WI38 (cell line): ENCODE results near the gene SNX30.

Experiments used
- H3K4me3 ChIP-seq: 2 replicates; pipeline ENCODE4 v1.5.1; 2011; ENCODE audit warnings: low read depth, mild to moderate bottlenecking, control low read depth, low read length
- TF ChIP-seq, protein P1 (sequence below): IDR thresholded peaks from 2 replicates; pipeline ENCODE4 v1.5.1; 2012; ENCODE audit warnings: low read depth, mild to moderate bottlenecking, control low read depth, low read length

The SNX30 gene

DNA sequence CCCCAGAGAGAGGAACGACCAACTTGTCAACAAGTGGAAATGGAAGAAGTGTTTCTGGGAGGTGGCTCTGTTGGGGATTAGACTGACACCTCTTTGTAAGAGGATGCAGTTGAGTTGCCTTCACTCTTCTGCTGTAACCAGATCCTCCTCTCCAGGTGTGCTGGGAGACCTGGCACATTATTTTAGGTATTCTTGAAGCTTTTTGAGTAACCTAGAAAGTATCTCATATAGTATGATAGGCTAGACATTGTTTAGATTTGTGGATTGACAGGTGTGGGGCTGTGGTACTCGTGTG is 21.6 kb downstream of the SNX30 start:
- TF ChIP-seq, protein P1, sequence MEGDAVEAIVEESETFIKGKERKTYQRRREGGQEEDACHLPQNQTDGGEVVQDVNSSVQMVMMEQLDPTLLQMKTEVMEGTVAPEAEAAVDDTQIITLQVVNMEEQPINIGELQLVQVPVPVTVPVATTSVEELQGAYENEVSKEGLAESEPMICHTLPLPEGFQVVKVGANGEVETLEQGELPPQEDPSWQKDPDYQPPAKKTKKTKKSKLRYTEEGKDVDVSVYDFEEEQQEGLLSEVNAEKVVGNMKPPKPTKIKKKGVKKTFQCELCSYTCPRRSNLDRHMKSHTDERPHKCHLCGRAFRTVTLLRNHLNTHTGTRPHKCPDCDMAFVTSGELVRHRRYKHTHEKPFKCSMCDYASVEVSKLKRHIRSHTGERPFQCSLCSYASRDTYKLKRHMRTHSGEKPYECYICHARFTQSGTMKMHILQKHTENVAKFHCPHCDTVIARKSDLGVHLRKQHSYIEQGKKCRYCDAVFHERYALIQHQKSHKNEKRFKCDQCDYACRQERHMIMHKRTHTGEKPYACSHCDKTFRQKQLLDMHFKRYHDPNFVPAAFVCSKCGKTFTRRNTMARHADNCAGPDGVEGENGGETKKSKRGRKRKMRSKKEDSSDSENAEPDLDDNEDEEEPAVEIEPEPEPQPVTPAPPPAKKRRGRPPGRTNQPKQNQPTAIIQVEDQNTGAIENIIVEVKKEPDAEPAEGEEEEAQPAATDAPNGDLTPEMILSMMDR, result no peak
- no peak overlapping the region for H3K4me3 ChIP-seq

DNA sequence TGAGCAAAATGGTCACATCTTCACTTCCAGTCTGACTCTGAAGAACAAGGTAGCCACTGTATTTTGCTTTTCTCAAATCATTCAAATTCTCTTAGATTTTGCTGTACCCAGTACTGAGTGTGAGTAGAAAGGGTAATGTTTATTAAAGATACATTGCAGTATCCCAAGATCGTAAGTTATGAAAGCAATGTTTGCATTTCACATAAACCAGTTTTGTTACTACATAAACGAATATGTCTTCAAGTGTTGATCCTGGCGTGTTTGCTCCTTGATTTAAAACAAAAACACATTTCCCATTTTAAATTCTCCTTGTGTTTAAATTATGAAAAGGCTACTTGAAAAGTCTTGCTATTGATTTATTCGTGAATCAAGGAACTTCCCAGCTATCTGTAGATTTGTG is 22.0 kb downstream of the SNX30 start:
- no peak overlapping the region for H3K4me3 ChIP-seq
- TF ChIP-seq, protein P1, result no peak

- TF ChIP-seq, protein P1, result no peak
- H3K4me3 ChIP-seq, result no peak overlapping the region
Observed at GRCh38 chr9:112774006-112774996, 23.7 kb downstream of the SNX30 start.

DNA sequence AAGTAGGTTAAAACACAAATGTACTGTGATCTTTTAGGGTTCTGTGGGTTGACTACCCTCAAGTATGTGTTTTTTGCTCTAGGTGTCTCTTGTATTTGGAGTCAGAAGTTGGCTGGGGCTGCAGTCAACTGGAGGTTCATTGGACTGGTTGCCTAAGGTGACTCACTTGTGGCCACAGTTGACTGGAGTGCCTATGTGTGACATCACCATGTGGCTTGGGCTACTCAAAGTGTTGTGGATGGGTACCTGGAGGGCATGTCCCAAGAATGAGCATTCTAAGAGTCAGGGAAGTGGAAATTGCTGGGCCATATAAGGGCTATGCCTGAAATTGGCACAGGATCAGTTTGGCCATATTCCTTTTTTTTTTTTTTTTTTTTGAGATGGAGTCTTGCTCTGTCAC is 27.4 kb downstream of the SNX30 start:
- H3K4me3 ChIP-seq, result no peak overlapping the region
- TF ChIP-seq, protein P1, result no peak

GRCh38 chr9:112780450-112781036 is 30.0 kb downstream of the SNX30 start:
- no peak overlapping the region for H3K4me3 ChIP-seq
- TF ChIP-seq, protein P1, result no peak

- TF ChIP-seq, protein P1, result no peak
Observed at GRCh38 chr9:112782218-112782617, 31.7 kb downstream of the SNX30 start.

DNA sequence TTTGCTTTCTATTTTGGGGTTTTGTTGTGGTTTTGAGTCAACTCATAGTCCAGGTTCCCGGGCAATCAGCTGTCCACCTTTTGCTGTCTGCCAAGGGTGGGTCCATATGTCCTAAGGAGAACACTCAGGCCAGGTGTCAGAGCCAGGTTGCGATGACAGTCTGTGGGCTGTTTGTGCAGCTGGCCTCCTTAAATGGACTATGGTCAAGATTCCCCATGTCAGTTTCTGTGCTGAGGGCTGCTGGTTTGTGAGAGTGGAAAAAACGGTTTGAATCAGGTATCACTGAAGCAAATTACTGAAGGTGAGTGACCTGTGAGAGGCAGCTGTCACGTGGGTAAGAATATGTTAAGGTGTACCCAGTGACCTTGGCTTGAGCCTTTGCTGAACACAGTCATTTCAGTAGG is 33.0 kb downstream of the SNX30 start:
- H3K4me3 ChIP-seq, result no peak overlapping the region
- TF ChIP-seq, protein P1, result no peak

More at GRCh38 chr9:112782218-112782617, 31.7 kb downstream of the SNX30 start:
- no peak overlapping the region for H3K4me3 ChIP-seq
